Measurements from ENCODE around the gene KRTAP2-1. TPM values are rescaled to one million over a fixed set of nuclear protein-coding genes. Genes with fewer than 3 reads are reported as not detected.
"Not testable (repeated sequence)": the region's sequence is repeated elsewhere in the genome, so short reads cannot be mapped to it uniquely, and the experiment has no call there.

Gene KRTAP2-1
- total RNA-seq, 4 donors from 2014 or later, result not detected

GRCh38 chr17:41060052-41060604, 13.0 kb upstream of the KRTAP2-1 start, which contains the start of gene KRTAP2-3:
TSS of gene KRTAP2-3 (minus strand) at chr17:41060114. CDS start at chr17:41060050, 64 bp downstream.
- no peak for TF ChIP-seq CTCF (IDR thresholded peaks at IDR 0.05; ENCODE audit: low read depth)

GRCh38 chr17:41058741-41059140, 11.6 kb upstream of the KRTAP2-1 start:
- TF ChIP-seq CTCF (IDR thresholded peaks at IDR 0.05; ENCODE audit: low read depth), result no peak

GRCh38 chr17:41057547-41057946, 10.4 kb upstream of the KRTAP2-1 start:
- no peak for TF ChIP-seq CTCF (IDR thresholded peaks at IDR 0.05; ENCODE audit: low read depth)

- not testable (repeated sequence) for TF ChIP-seq CTCF (IDR thresholded peaks at IDR 0.05; ENCODE audit: low read depth)
Observed at GRCh38 chr17:41055130-41055529, 8.0 kb upstream of the KRTAP2-1 start, which contains the start of gene KRTAP2-2. TSS of gene KRTAP2-2 (minus strand) at chr17:41055230. CDS start at chr17:41055211, 19 bp downstream.

GRCh38 chr17:41054025-41054424, 6.9 kb upstream of the KRTAP2-1 start:
- TF ChIP-seq CTCF (IDR thresholded peaks at IDR 0.05; ENCODE audit: low read depth), result no peak

- no peak for TF ChIP-seq CTCF (IDR thresholded peaks at IDR 0.05; ENCODE audit: low read depth)
Observed at GRCh38 chr17:41052566-41052965, 5.5 kb upstream of the KRTAP2-1 start.

- TF ChIP-seq CTCF (IDR thresholded peaks at IDR 0.05; ENCODE audit: low read depth), result no peak
Observed at GRCh38 chr17:41049110-41049509, 2.0 kb upstream of the KRTAP2-1 start.
